Measurements from ENCODE around the gene PABPN1L. TPM values are rescaled to one million over a fixed set of nuclear protein-coding genes. Genes with fewer than 3 reads are reported as not detected.

Gene PABPN1L, protein sequence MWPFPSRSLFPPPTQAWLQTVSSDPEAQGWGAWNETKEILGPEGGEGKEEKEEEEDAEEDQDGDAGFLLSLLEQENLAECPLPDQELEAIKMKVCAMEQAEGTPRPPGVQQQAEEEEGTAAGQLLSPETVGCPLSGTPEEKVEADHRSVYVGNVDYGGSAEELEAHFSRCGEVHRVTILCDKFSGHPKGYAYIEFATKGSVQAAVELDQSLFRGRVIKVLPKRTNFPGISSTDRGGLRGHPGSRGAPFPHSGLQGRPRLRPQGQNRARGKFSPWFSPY
- not detected for polyA plus RNA-seq (2013, experiment 1 of 2)
- not detected for polyA plus RNA-seq (2013, experiment 2 of 2)

DNA sequence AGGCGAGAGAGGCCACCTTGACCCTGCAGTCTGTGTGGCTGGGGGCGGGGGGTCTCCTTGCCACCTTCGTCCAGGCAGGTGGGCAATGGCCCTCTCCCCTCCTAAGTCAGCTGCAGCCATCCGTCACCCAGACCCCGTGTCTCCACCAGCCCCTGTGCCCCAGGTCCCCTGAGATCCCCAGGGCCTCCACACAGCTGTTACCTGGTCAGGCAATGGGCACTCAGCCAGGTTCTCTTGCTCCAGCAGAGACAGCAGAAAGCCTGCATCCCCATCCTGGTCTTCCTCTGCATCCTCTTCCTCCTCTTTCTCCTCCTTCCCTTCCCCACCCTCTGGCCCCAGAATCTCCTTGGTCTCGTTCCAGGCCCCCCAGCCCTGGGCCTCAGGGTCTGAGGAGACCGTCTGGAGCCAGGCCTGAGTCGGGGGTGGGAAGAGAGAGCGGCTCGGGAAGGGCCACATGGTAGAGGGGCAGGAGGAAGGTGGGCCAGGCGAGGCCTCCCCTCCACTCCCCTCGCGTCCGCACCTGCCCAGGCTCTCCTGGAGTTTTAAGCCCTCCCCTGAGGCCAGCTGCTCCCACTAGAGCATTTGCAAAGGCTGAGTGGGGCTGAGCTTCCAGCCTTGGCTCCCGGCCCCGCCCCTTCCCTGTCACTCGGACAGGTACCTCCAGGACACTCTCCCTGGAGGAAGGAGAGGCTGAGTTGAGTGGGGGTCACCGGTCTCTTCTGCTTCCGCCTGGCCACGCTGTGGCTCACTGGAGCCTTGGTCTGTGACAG, at the start of gene PABPN1L:
PABPN1L (minus strand) TSS at position 510 of the 770 bp plus-strand sequence; CDS start at position 456, 54 bp downstream.
- Histone ChIP-seq H3K79me1 (ENCODE audit: low read length) (no peaks in the 10 kb centered on the region), H2BK5ac (ENCODE audit: low read length) (no peak within 1 kb of the TSS), H3K18ac (ENCODE audit: low read length) (no peak within 1 kb of the TSS), H3K23ac (ENCODE audit: low read length) (no peak within 1 kb of the TSS), H3K79me2 (ENCODE audit: control insufficient read depth, insufficient read depth, low read length) (no peaks in the 10 kb centered on the region), H3K27me3 (ENCODE audit: insufficient read depth, low read length, poor library complexity) (no peaks in the 10 kb centered on the region), H2BK120ac (ENCODE audit: low read depth, low read length) (no peak within 1 kb of the TSS), H2BK15ac (replicated peaks; ENCODE audit: low read depth) (no peak within 1 kb of the TSS), H2AK5ac (ENCODE audit: low read length) (no peak within 1 kb of the TSS), H3K4me2 (ENCODE audit: low read length) (no peak within 1 kb of the TSS), H3K4me1 (ENCODE audit: control insufficient read depth, low read depth, low read length) (no peaks in the 10 kb centered on the region), H3K4me3 (ENCODE audit: low read length) (no peak within 1 kb of the TSS), H4K8ac (ENCODE audit: low read depth, low read length) (no peak within 1 kb of the TSS), H3K4ac (ENCODE audit: low read depth, low read length) (no peak within 1 kb of the TSS), H4K5ac (ENCODE audit: low read length) (no peak within 1 kb of the TSS), H3K56ac (ENCODE audit: low read length) (no peak within 1 kb of the TSS), H3K36me3 (ENCODE audit: control insufficient read depth, insufficient read depth, low read length) (no peaks in the 10 kb centered on the region), H3K9ac (ENCODE audit: low read length) (no peak within 1 kb of the TSS), H3K27ac (ENCODE audit: low read depth, low read length) (no peak within 1 kb of the TSS)
- WGBS (ENCODE audit: extremely low coverage, insufficient coverage, low lambda C conversion rate): no CpG with 5 or more reads among the region's 20 CpGs
- DNase-seq: no peak

DNA sequence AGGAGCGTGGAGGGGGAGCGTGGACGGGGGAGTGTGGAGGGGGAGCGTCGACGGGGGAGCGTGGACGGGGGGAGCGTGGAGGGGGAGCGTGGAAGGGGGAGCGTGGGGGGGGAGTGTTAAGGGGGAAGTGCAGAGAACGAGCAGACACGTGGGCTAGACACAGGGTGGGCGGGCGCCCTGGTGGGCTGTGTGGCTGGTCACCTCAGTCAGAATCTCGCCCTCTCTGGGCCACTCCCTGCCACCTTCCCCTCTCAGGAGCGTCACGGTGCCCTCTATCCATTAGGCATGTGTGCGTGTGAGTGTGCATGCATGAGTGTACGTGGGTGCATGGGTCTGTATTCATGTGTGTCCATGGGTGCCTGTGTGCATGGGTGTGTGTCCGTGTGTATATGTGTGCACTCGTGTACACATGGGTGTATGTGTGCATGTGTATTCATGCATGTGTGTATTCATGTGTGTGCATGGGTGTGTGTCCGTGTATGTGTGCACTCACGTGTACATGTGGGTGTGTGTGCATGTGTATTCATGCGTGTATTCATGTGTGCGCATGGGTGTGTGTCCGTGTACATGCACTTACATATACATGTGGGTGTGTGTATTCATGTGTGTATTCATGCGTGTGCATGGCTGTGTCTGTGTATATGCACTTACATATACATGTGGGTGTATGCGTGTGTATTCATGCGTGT, 49.3 kb upstream of the PABPN1L start:
- H2AK5ac ChIP-seq (ENCODE audit: low read length): no peak overlapping the region
- H2BK5ac ChIP-seq (ENCODE audit: low read length): no peak overlapping the region
- no peak overlapping the region for H3K9ac ChIP-seq (ENCODE audit: low read length)
- no peak overlapping the region for H3K56ac ChIP-seq (ENCODE audit: low read length)
- no peak overlapping the region for H3K4me3 ChIP-seq (ENCODE audit: low read length)
- no peaks in the 10 kb centered on the region for H3K79me1 ChIP-seq (ENCODE audit: low read length)
- no peak overlapping the region for H3K18ac ChIP-seq (ENCODE audit: low read length)
- no peak overlapping the region for H3K27ac ChIP-seq (ENCODE audit: low read depth, low read length)
- no peak overlapping the region for H2BK120ac ChIP-seq (ENCODE audit: low read depth, low read length)
- no peak overlapping the region for H3K4me2 ChIP-seq (ENCODE audit: low read length)
- no peaks in the 10 kb centered on the region for H3K36me3 ChIP-seq (ENCODE audit: control insufficient read depth, insufficient read depth, low read length)
- H3K4me1 ChIP-seq (ENCODE audit: control insufficient read depth, low read depth, low read length): peaks cover 2% of the 10 kb centered on the region
- H3K23ac ChIP-seq (ENCODE audit: low read length): no peak overlapping the region
- DNase-seq: no peak
- no CpG with 5 or more reads among the region's 30 CpGs for WGBS (ENCODE audit: extremely low coverage, insufficient coverage, low lambda C conversion rate)
- no peak overlapping the region for H4K5ac ChIP-seq (ENCODE audit: low read length)
- no peak overlapping the region for H2BK15ac ChIP-seq (replicated peaks; ENCODE audit: low read depth)
- no peaks in the 10 kb centered on the region for H3K27me3 ChIP-seq (ENCODE audit: insufficient read depth, low read length, poor library complexity)
- no peak overlapping the region for H4K8ac ChIP-seq (ENCODE audit: low read depth, low read length)
- H3K4ac ChIP-seq (ENCODE audit: low read depth, low read length): no peak overlapping the region
- no peaks in the 10 kb centered on the region for H3K79me2 ChIP-seq (ENCODE audit: control insufficient read depth, insufficient read depth, low read length)

DNA sequence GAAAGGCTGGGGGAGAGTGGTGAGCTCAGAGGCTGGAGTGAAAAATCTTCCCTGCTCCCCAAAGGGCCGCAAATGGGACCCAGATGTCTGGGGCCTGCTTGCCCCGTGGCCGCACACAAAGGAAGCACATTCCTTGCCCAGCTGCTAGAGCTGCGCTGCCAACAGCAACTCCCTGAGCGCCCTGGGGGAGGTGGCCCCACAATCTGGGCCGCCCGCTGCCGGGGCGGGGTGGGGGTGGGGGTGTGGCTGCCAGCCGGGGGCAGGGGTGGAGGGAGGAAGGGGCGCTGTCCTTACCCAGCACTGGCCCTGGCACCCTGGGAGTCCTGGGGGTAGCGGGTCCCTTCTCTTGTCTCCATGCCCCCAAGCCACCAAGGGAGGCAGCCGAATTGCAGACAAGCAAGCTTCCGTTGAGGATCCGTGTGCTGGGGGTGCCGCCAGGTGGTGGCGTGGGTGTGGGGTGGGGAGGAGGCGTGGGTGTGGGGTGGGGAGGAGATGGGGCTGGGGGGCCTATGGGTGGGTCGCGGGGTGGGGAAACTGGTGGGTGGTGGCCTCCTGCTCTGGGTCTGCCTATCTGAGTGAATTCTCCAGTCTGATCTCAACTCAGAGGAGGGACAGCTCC, 48.4 kb upstream of the PABPN1L start:
- Histone ChIP-seq H3K23ac (ENCODE audit: low read length) (no peak overlapping the region), H3K4me3 (ENCODE audit: low read length) (no peak overlapping the region), H2BK15ac (replicated peaks; ENCODE audit: low read depth) (no peak overlapping the region), H2BK120ac (ENCODE audit: low read depth, low read length) (no peak overlapping the region), H3K56ac (ENCODE audit: low read length) (no peak overlapping the region), H3K4ac (ENCODE audit: low read depth, low read length) (no peak overlapping the region), H3K79me1 (ENCODE audit: low read length) (no peaks in the 10 kb centered on the region), H4K5ac (ENCODE audit: low read length) (no peak overlapping the region), H3K9ac (ENCODE audit: low read length) (no peak overlapping the region), H3K27ac (ENCODE audit: low read depth, low read length) (no peak overlapping the region), H2AK5ac (ENCODE audit: low read length) (no peak overlapping the region), H3K36me3 (ENCODE audit: control insufficient read depth, insufficient read depth, low read length) (no peaks in the 10 kb centered on the region), H2BK5ac (ENCODE audit: low read length) (no peak overlapping the region), H4K8ac (ENCODE audit: low read depth, low read length) (no peak overlapping the region), H3K18ac (ENCODE audit: low read length) (no peak overlapping the region), H3K4me2 (ENCODE audit: low read length) (no peak overlapping the region), H3K27me3 (ENCODE audit: insufficient read depth, low read length, poor library complexity) (no peaks in the 10 kb centered on the region), H3K4me1 (ENCODE audit: control insufficient read depth, low read depth, low read length) (peaks cover 2% of the 10 kb centered on the region), H3K79me2 (ENCODE audit: control insufficient read depth, insufficient read depth, low read length) (no peaks in the 10 kb centered on the region)
- no CpG with 5 or more reads among the region's 20 CpGs for WGBS (ENCODE audit: extremely low coverage, insufficient coverage, low lambda C conversion rate)
- DNase-seq: no peak

DNA sequence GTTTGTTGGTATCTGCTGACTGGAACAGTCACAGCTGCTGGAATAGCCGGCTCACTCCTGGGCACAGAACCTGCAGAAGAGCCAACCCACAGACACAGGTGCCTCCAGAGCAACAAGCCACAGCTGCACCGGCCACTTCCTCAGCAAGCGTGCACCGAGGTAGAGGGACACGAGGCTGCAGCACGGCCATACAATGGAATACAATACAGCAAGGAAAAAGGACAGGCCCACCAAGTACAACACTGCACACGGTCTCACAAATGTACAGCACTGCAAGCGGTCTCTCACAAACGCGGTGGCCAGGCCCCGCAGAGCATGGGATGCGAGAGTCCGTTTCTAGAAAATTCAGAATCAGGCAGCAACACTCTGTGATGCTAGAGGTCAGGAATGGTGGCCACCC, 47.4 kb upstream of the PABPN1L start:
- H3K23ac ChIP-seq (ENCODE audit: low read length): no peak overlapping the region
- H3K79me1 ChIP-seq (ENCODE audit: low read length): no peaks in the 10 kb centered on the region
- no peak overlapping the region for H4K5ac ChIP-seq (ENCODE audit: low read length)
- no peak overlapping the region for H3K27ac ChIP-seq (ENCODE audit: low read depth, low read length)
- H3K18ac ChIP-seq (ENCODE audit: low read length): no peak overlapping the region
- H3K4me2 ChIP-seq (ENCODE audit: low read length): no peak overlapping the region
- no peak overlapping the region for H2AK5ac ChIP-seq (ENCODE audit: low read length)
- H3K9ac ChIP-seq (ENCODE audit: low read length): no peak overlapping the region
- H2BK15ac ChIP-seq (replicated peaks; ENCODE audit: low read depth): no peak overlapping the region
- H2BK5ac ChIP-seq (ENCODE audit: low read length): no peak overlapping the region
- no peaks in the 10 kb centered on the region for H3K36me3 ChIP-seq (ENCODE audit: control insufficient read depth, insufficient read depth, low read length)
- no peaks in the 10 kb centered on the region for H3K27me3 ChIP-seq (ENCODE audit: insufficient read depth, low read length, poor library complexity)
- no peak overlapping the region for H3K56ac ChIP-seq (ENCODE audit: low read length)
- no peak overlapping the region for H3K4me3 ChIP-seq (ENCODE audit: low read length)
- peaks cover 2% of the 10 kb centered on the region for H3K4me1 ChIP-seq (ENCODE audit: control insufficient read depth, low read depth, low read length)
- DNase-seq: no peak
- H3K4ac ChIP-seq (ENCODE audit: low read depth, low read length): no peak overlapping the region
- H2BK120ac ChIP-seq (ENCODE audit: low read depth, low read length): no peak overlapping the region
- no peak overlapping the region for H4K8ac ChIP-seq (ENCODE audit: low read depth, low read length)
- H3K79me2 ChIP-seq (ENCODE audit: control insufficient read depth, insufficient read depth, low read length): no peaks in the 10 kb centered on the region
- WGBS (ENCODE audit: extremely low coverage, insufficient coverage, low lambda C conversion rate): no CpG with 5 or more reads among the region's 13 CpGs

DNA sequence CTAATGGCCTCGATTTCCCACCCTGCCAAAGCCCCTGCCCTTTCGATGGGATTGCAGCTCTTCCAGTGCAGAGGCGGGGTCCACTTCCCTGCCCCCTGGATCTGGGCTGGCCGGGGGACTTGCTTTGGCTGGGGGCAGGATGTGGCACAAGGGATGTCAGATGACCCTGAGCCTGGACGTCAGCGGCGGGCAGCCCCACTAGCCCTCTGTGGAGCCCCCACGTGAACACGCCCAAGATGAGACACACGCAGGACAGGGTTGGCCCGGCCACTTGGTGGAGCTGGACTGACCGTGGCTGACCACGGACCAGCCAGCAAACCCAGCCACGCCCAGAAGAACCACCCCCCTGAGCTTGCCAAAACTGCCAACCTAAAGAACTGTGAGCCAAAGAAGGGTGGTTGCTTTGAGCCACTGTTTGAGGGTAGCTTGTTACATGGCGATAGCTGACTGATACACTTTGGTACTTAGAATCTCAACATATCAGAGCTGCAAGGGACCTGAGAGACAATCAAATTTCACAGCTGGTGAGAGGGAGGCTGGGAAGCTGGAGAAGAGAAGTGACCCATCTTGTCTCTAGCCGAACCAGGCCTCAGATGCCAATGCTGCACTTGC, 46.6 kb upstream of the PABPN1L start:
- no peak overlapping the region for H3K9ac ChIP-seq (ENCODE audit: low read length)
- no peak overlapping the region for H3K4ac ChIP-seq (ENCODE audit: low read depth, low read length)
- H2BK15ac ChIP-seq (replicated peaks; ENCODE audit: low read depth): no peak overlapping the region
- no peak overlapping the region for H3K4me2 ChIP-seq (ENCODE audit: low read length)
- no peak overlapping the region for H3K56ac ChIP-seq (ENCODE audit: low read length)
- H3K18ac ChIP-seq (ENCODE audit: low read length): no peak overlapping the region
- no peak overlapping the region for H3K23ac ChIP-seq (ENCODE audit: low read length)
- H2BK5ac ChIP-seq (ENCODE audit: low read length): no peak overlapping the region
- no peaks in the 10 kb centered on the region for H3K36me3 ChIP-seq (ENCODE audit: control insufficient read depth, insufficient read depth, low read length)
- H3K4me3 ChIP-seq (ENCODE audit: low read length): no peak overlapping the region
- no peak overlapping the region for H3K27ac ChIP-seq (ENCODE audit: low read depth, low read length)
- H3K79me1 ChIP-seq (ENCODE audit: low read length): no peaks in the 10 kb centered on the region
- DNase-seq: no peak
- H4K8ac ChIP-seq (ENCODE audit: low read depth, low read length): no peak overlapping the region
- no CpG with 5 or more reads among the region's 16 CpGs for WGBS (ENCODE audit: extremely low coverage, insufficient coverage, low lambda C conversion rate)
- no peaks in the 10 kb centered on the region for H3K27me3 ChIP-seq (ENCODE audit: insufficient read depth, low read length, poor library complexity)
- H3K79me2 ChIP-seq (ENCODE audit: control insufficient read depth, insufficient read depth, low read length): no peaks in the 10 kb centered on the region
- H2BK120ac ChIP-seq (ENCODE audit: low read depth, low read length): no peak overlapping the region
- H4K5ac ChIP-seq (ENCODE audit: low read length): no peak overlapping the region
- no peak overlapping the region for H2AK5ac ChIP-seq (ENCODE audit: low read length)
- peaks cover 2% of the 10 kb centered on the region for H3K4me1 ChIP-seq (ENCODE audit: control insufficient read depth, low read depth, low read length)

All from mesendoderm (in vitro differentiated cells).